RPMI7951 (cell line): Measurements from ENCODE around the gene MINAR1. TPM values are rescaled to one million over a fixed set of nuclear protein-coding genes. Genes with fewer than 3 reads are reported as not detected.

Source experiments
- DNase-seq: peaks from one replicate; pipeline ENCODE4 v3.0.0-alpha.2; 2012; ENCODE audit warnings: low read depth
- total RNA-seq: library from RNA; depleted of rRNA; stranded (reverse); fragments of >200 nt; shearing (Covaris generic); gene quantifications from 2 replicates; pipeline ENCODE4 v1.2.3, GENCODE V29; 2014

Gene MINAR1
- total RNA-seq, 1 experiment from 2014 or later = 1.3 TPM

GRCh38 chr15:79430901-79431635 is 1.1 kb upstream of the MINAR1 start:
- no peak for DNase-seq

GRCh38 chr15:79432345-79433275 is 474 bp downstream of the MINAR1 start:
- no peak for DNase-seq

- DNase-seq = no peak
Measured at GRCh38 chr15:79433276-79433990, 1.3 kb downstream of the MINAR1 start.

GRCh38 chr15:79434361-79434760 is 2.2 kb downstream of the MINAR1 start:
- no peak for DNase-seq

GRCh38 chr15:79436037-79436780 is 4.1 kb downstream of the MINAR1 start:
- no peak for DNase-seq

- DNase-seq = no peak
Measured at GRCh38 chr15:79437275-79438000, 5.3 kb downstream of the MINAR1 start.

GRCh38 chr15:79439236-79439635 is 7.1 kb downstream of the MINAR1 start:
- no peak for DNase-seq

GRCh38 chr15:79440355-79440908 is 8.3 kb downstream of the MINAR1 start:
- DNase-seq = no peak

GRCh38 chr15:79442911-79443310 is 10.8 kb downstream of the MINAR1 start:
- DNase-seq = no peak

- DNase-seq = no peak
Measured at GRCh38 chr15:79447060-79447459, 14.9 kb downstream of the MINAR1 start.

- no peak for DNase-seq
Measured at GRCh38 chr15:79450648-79451047, 18.5 kb downstream of the MINAR1 start.

GRCh38 chr15:79451361-79451999 is 19.3 kb downstream of the MINAR1 start:
- DNase-seq = no peak

- DNase-seq = no peak
Measured at GRCh38 chr15:79452244-79453051, 20.3 kb downstream of the MINAR1 start.

GRCh38 chr15:79453446-79453845 is 21.3 kb downstream of the MINAR1 start:
- no peak for DNase-seq

- no peak for DNase-seq
Measured at GRCh38 chr15:79454063-79454462, 21.9 kb downstream of the MINAR1 start.

- DNase-seq = peak; percentile 31
Measured at GRCh38 chr15:79455361-79455760, 23.2 kb downstream of the MINAR1 start.

GRCh38 chr15:79455943-79456342 is 23.8 kb downstream of the MINAR1 start:
- DNase-seq = no peak

- DNase-seq = no peak
Measured at GRCh38 chr15:79458491-79458890, 26.4 kb downstream of the MINAR1 start.

GRCh38 chr15:79459666-79460065 is 27.5 kb downstream of the MINAR1 start:
- DNase-seq = no peak
